IPS DF 6.9 (cell line): ENCODE data around the gene TCP10L.
"Not testable (repeated sequence)": the region's sequence is repeated elsewhere in the genome, so short reads cannot be mapped to it uniquely, and the experiment has no call there.

Experiments used
- DNase-seq: peaks from one replicate; pipeline ENCODE4 v3.0.0-alpha.2; 2013; ENCODE audit warnings: low read depth, low spot score
- H3K27ac ChIP-seq: one replicate; pipeline ENCODE4 v1.5.1; 2013; ENCODE audit warnings: low read length, control low read depth
- H3K27me3 ChIP-seq: 2 replicates; pipeline ENCODE4 v1.6.1; 2013; ENCODE audit warnings: mild to moderate bottlenecking, low read length; ENCODE audit not compliant: control insufficient read depth, insufficient read depth
- H3K36me3 ChIP-seq: 2 replicates; pipeline ENCODE4 v1.6.1; 2013; ENCODE audit warnings: low read length; ENCODE audit not compliant: control insufficient read depth, insufficient read depth
- H3K4me1 ChIP-seq: 2 replicates; pipeline ENCODE4 v1.6.1; 2013; ENCODE audit warnings: low read length; ENCODE audit not compliant: control insufficient read depth, insufficient read depth
- H3K4me3 ChIP-seq: 2 replicates; pipeline ENCODE4 v1.5.1; 2013; ENCODE audit warnings: mild to moderate bottlenecking, low read length
- H3K9me3 ChIP-seq: 2 replicates; pipeline ENCODE4 v1.6.1; 2013; ENCODE audit warnings: low read length, inconsistent platforms; ENCODE audit not compliant: control insufficient read depth, insufficient read depth
- WGBS: extraction: QIAGEN DNeasy Blood & Tissue Kit; methylation state at CpG from one replicate; pipeline ENCODE4 v1.1.7; 2013; ENCODE audit warnings: mixed read lengths, missing lambda C conversion rate; ENCODE audit not compliant: insufficient read length, insufficient coverage; 5-methylcytosine and 5-hydroxymethylcytosine counted together

The TCP10L gene

DNA sequence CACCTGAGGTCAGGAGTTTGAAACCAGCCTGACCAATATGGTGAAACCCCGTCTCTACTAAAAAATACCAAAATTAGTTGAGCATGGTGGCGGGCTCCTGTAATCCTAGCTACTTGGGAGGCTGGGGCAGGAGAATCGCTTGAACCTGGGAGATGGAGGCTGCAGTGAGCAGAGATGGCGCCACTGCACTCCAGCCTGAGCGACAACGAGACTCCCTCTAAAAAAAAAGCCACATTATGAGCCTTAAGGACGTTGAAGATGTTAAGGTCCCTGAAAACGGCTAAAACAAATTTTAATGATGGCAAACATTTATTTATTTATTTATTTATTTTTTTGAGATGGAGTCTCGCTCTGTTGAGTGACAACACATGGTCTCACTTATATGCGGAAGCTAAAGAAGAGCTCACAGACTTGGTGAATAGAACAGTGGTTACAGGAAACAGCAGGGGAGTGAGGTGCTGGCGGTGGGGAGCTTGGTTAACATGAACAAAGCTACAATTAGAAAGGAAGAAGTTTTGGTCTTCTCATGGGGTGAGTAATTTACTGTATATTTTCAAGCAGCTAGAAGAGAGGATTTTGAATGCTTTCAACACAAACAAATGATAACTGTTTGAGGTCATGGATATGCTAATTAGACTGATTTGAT, 47.1 kb downstream of the TCP10L start:
- H3K9me3 ChIP-seq: no peaks in the 10 kb centered on the region
- no CpG with 5 or more reads among the region's 11 CpGs for WGBS
- no peak for DNase-seq
- H3K36me3 ChIP-seq: no peaks in the 10 kb centered on the region
- H3K27me3 ChIP-seq: no peaks in the 10 kb centered on the region
- H3K27ac ChIP-seq: no peak overlapping the region
- no peak overlapping the region for H3K4me3 ChIP-seq
- H3K4me1 ChIP-seq: no peaks in the 10 kb centered on the region

DNA sequence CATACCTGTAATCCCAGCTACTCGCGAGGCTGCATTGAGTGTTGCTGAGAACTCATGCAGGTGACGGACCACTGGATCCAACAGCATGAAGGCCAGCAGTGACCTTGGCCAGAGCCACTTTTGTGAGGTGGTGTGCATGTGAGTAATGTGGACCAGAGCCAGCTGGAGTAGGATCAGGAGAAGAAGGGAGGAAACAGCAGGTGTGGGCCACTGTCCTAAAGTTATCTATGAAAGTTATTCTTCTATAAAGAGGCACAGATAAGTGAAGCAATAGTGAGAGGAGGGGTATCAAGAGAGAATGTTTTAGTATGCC, 47.8 kb downstream of the TCP10L start:
- H3K27me3 ChIP-seq: no peaks in the 10 kb centered on the region
- no peaks in the 10 kb centered on the region for H3K9me3 ChIP-seq
- H3K4me3 ChIP-seq: no peak overlapping the region
- no CpG with 5 or more reads among the region's 3 CpGs for WGBS
- no peak overlapping the region for H3K27ac ChIP-seq
- DNase-seq: no peak
- H3K4me1 ChIP-seq: no peaks in the 10 kb centered on the region
- H3K36me3 ChIP-seq: no peaks in the 10 kb centered on the region

DNA sequence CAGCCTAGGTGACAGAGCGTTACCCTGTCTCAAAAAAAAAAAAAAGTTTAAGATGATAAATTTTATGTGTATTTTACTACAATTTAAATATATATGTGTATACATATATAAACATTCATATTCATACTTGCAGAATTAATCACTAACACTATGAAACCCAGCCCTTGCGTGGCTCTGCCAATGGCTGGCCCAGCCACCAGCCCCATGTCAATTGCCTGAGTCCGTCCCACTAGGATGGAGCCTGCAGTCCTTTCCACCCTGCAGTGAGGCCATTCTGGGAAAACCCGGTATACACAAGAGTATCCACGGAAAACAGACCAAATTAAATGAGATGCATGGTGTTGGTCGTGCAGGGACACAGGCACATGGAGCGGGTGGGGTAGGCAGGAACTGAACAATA, 49.7 kb downstream of the TCP10L start:
- H3K27ac ChIP-seq: no peak overlapping the region
- no peaks in the 10 kb centered on the region for H3K27me3 ChIP-seq
- DNase-seq: no peak
- no peaks in the 10 kb centered on the region for H3K36me3 ChIP-seq
- no peaks in the 10 kb centered on the region for H3K4me1 ChIP-seq
- no peaks in the 10 kb centered on the region for H3K9me3 ChIP-seq
- no CpG with 5 or more reads among the region's 7 CpGs for WGBS
- no peak overlapping the region for H3K4me3 ChIP-seq

DNA sequence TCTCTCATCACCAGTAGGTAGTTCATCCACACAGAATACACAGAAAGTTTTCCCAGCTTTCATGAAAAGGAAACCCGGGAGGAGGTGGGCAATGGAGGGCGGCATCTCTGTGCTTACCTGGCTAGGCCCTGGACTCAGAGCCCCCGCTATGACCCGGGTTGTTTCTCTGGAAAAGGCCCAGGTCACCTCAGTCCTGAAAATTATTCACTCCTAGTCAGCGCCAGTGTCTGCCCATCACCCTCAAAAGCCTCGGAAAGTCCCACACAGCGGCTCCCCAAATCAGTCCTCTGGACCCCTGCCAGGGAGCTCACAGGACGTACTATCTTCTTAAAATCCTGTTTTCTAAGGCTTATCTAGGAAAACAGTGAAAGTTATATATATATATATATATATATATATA, 51.2 kb downstream of the TCP10L start:
- H3K4me3 ChIP-seq: no peak overlapping the region
- no peak for DNase-seq
- H3K9me3 ChIP-seq: no peaks in the 10 kb centered on the region
- H3K27ac ChIP-seq: no peak overlapping the region
- no peaks in the 10 kb centered on the region for H3K4me1 ChIP-seq
- WGBS: no CpG with 5 or more reads among the region's 8 CpGs
- H3K36me3 ChIP-seq: no peaks in the 10 kb centered on the region
- H3K27me3 ChIP-seq: no peaks in the 10 kb centered on the region

DNA sequence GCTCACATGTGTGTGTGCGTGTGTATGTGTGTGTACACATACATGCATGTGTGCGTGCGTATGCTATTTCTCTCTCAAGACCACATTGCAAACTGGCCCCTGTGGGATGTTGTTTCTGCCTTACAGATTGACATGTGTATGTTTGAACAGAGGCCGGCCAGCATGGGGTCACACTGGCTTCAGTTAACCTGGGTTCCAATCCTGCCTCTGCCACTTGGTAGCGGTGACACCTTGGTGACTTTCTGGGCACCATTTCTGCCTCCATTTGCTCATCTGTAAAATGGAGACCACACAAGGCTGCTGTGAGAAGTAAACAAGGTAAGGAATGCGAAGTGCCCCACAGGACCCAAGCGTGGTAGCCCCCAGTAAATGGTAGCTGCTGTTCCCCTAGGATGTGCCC, 51.7 kb downstream of the TCP10L start:
- Histone ChIP-seq H3K27me3 (no peaks in the 10 kb centered on the region), H3K4me1 (no peaks in the 10 kb centered on the region), H3K4me3 (no peak overlapping the region), H3K27ac (no peak overlapping the region), H3K9me3 (no peaks in the 10 kb centered on the region), H3K36me3 (no peaks in the 10 kb centered on the region)
- WGBS: no CpG with 5 or more reads among the region's 7 CpGs
- no peak for DNase-seq

DNA sequence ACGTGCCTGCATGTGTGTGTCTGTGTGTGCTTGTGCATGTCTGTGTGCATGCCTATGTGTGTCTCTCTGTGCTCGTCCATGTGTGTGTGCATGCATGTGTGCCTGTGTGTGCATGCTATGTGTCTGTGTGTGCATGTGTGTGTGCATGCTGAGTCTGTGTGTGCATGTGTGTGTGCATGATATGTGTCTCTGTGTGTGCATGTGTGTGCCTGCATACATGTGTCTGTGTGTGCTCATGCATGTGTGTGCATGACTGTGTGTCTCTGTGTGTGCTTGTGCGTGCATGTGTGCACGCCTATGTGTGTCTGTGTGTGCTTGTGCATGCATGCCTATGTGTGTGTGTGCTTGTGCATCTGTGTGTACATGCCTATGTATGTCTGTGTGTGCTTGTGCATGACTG, 52.3 kb downstream of the TCP10L start:
- Histone ChIP-seq H3K4me1 (no peaks in the 10 kb centered on the region), H3K4me3 (no peak overlapping the region), H3K27me3 (no peaks in the 10 kb centered on the region), H3K36me3 (no peaks in the 10 kb centered on the region), H3K9me3 (no peaks in the 10 kb centered on the region), H3K27ac (no peak overlapping the region)
- WGBS: no CpG with 5 or more reads among the region's 4 CpGs
- DNase-seq: no peak

DNA sequence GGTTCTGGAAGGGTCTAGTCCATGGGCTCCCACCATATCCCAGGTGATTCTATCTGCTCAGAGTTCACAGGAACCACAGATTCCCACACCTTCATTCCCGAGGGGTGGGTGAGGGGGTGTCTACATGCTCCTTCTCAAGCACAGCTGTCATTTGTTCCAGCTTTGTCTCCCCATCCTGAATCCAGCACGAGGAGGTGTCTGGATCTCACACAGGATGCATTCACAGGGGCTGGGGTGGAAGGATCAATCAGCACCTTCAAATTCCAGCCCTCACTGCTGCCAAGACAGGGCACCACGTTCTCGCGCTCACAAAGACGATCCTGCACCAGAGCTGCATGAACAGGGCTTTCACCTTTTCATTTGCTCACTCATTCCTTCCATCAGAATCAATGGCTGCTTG, 52.7 kb downstream of the TCP10L start:
- H3K4me1 ChIP-seq: no peaks in the 10 kb centered on the region
- H3K27me3 ChIP-seq: no peaks in the 10 kb centered on the region
- WGBS: no CpG with 5 or more reads among the region's 6 CpGs
- no peak overlapping the region for H3K27ac ChIP-seq
- no peak overlapping the region for H3K4me3 ChIP-seq
- H3K9me3 ChIP-seq: no peaks in the 10 kb centered on the region
- H3K36me3 ChIP-seq: no peaks in the 10 kb centered on the region
- no peak for DNase-seq

DNA sequence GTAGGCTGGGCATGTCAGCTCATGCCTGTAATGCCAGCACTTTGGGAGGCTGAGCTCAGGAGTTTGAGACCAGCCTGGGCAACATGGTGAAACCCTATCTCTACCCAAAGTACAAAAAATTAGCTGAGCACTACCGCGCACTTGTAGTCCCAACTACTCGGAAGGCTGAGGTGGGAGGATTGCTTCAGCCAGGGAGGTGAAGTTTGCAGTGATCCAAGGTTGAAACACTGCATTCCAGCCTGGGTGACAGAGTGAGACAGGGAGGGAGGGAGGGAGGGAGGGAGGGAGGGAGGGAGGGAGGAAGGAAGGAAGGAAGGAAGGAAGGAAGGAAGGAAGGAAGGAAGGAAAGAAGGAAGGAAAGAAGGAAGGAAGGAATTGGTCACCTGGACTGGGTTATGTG, 53.8 kb downstream of the TCP10L start:
- not testable (repeated sequence) for H3K36me3 ChIP-seq, H3K4me3 ChIP-seq, H3K9me3 ChIP-seq, H3K27ac ChIP-seq, H3K27me3 ChIP-seq, H3K4me1 ChIP-seq, DNase-seq
- no CpG with 5 or more reads among the region's 3 CpGs for WGBS

DNA sequence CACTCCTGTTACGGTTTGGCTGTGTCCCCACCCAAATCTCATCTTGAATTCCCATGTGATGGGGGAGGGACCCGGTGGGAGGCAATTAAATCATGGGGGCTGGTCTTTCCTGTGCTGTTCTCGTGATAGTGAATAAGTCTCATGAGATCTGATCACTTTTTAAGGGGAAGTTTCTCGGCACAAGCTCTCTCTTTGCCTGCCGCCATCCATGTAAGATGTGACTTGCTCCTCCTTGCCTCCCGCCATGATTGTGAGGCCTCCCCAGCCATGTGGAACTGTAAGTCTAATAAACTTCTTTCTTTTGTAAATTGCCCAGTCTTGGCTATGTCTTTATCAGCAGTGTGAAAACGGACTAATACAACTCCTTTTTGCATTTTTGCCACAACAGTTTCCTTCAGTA, 54.5 kb downstream of the TCP10L start:
- not testable (repeated sequence) for DNase-seq, H3K36me3 ChIP-seq, H3K9me3 ChIP-seq, H3K27me3 ChIP-seq, H3K4me1 ChIP-seq, H3K4me3 ChIP-seq, H3K27ac ChIP-seq
- WGBS: no CpG with 5 or more reads among the region's 7 CpGs

DNA sequence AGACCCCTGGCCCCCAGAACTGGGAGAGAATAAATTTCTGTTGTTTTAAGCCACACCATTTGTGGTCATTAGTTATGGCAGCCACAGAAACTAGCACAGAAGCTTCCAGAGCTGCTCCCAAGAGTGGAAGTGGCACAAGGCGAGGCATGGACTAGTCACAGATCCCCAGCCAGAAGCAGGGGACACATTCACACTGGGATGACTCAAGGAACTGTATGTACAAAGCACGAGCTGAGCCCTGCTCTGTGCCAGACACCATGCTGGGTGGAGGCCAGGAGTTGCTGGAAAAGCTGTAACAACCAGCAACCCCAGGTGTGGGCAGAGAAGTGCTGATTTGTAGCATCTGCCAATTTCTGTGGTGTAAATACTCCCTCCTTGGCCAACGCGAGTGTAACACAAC, 55.6 kb downstream of the TCP10L start:
- no peak for DNase-seq
- H3K27me3 ChIP-seq: no peaks in the 10 kb centered on the region
- no peaks in the 10 kb centered on the region for H3K36me3 ChIP-seq
- WGBS: no CpG with 5 or more reads among the region's 4 CpGs
- no peaks in the 10 kb centered on the region for H3K9me3 ChIP-seq
- peaks cover 3% of the 10 kb centered on the region for H3K4me1 ChIP-seq
- H3K27ac ChIP-seq: no peak overlapping the region
- H3K4me3 ChIP-seq: no peak overlapping the region

DNA sequence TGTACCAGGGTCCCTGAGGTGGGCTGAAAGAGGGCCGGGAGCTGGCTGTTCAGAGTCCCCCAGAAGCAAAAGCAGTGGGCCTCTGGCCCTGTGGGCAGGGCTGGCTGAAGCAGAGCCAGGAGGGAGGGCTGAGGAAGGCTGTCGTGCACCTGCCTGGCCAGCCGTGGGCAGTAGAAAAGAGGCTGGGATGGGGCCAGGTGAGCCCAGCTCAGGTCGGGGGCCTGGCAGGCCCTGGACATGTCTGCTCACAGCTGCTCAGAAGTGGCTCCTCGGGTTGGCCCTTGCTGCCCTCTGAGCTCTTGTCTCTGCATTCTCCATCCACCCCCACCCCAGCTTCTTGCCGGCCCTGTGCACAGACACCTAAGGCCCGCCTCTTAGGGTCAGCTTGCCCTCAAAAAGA, 60.0 kb downstream of the TCP10L start:
- no peak for DNase-seq
- H3K4me1 ChIP-seq: peaks cover 6% of the 10 kb centered on the region
- no peak overlapping the region for H3K4me3 ChIP-seq
- no CpG with 5 or more reads among the region's 7 CpGs for WGBS
- no peaks in the 10 kb centered on the region for H3K36me3 ChIP-seq
- H3K27ac ChIP-seq: no peak overlapping the region
- no peaks in the 10 kb centered on the region for H3K27me3 ChIP-seq
- no peaks in the 10 kb centered on the region for H3K9me3 ChIP-seq
